ENCODE results near the gene GNB1.
"Not testable (repeated sequence)": the region's sequence is repeated elsewhere in the genome, so short reads cannot be mapped to it uniquely, and the experiment has no call there.

The GNB1 gene

GRCh38 chr1:1857096-1857703 is 33.7 kb downstream of the GNB1 start:
- DNase-seq: no peak

- DNase-seq: not testable (repeated sequence)
Observed at GRCh38 chr1:1856161-1856560, 34.7 kb downstream of the GNB1 start.

- DNase-seq: no peak
Observed at GRCh38 chr1:1853593-1854257, 37.2 kb downstream of the GNB1 start.

- DNase-seq: no peak
Observed at GRCh38 chr1:1852619-1853414, 38.1 kb downstream of the GNB1 start.

GRCh38 chr1:1847890-1848289 is 43.0 kb downstream of the GNB1 start:
- no peak for DNase-seq

GRCh38 chr1:1847061-1847850 is 43.6 kb downstream of the GNB1 start:
- no peak for DNase-seq

GRCh38 chr1:1846386-1846918 is 44.4 kb downstream of the GNB1 start:
- no peak for DNase-seq

GRCh38 chr1:1842360-1843146 is 48.3 kb downstream of the GNB1 start:
- DNase-seq: no peak

- no peak for DNase-seq
Observed at GRCh38 chr1:1841575-1841995, 49.3 kb downstream of the GNB1 start.

GRCh38 chr1:1839311-1839965 is 51.4 kb downstream of the GNB1 start:
- DNase-seq: no peak

- no peak for DNase-seq
Observed at GRCh38 chr1:1836119-1836518, 54.8 kb downstream of the GNB1 start.

- DNase-seq: no peak
Observed at GRCh38 chr1:1835546-1835945, 55.3 kb downstream of the GNB1 start.

GRCh38 chr1:1833916-1834325 is 57.0 kb downstream of the GNB1 start:
- DNase-seq: peak; percentile 74 to 93

- peak; percentile 96 for DNase-seq
Observed at GRCh38 chr1:1833456-1833855, 57.4 kb downstream of the GNB1 start.

- DNase-seq: no peak
Observed at GRCh38 chr1:1832820-1833219, 58.1 kb downstream of the GNB1 start.

GRCh38 chr1:1832166-1832565 is 58.7 kb downstream of the GNB1 start:
- DNase-seq: no peak

GRCh38 chr1:1827089-1827848 is 63.6 kb downstream of the GNB1 start:
- DNase-seq: no peak

- DNase-seq: no peak
Observed at GRCh38 chr1:1826356-1827088, 64.4 kb downstream of the GNB1 start.

GRCh38 chr1:1825217-1825616 is 65.7 kb downstream of the GNB1 start:
- DNase-seq: no peak

- no peak for DNase-seq
Observed at GRCh38 chr1:1819762-1820161, 71.1 kb downstream of the GNB1 start.

All from NCI-H526 (cell line).